HepG2 (cell line): ENCODE results near the gene KANSL1L. TPM values are rescaled to one million over a fixed set of nuclear protein-coding genes. Genes with fewer than 3 reads are reported as not detected.
A peak's percentile ranks its signal among the peaks of the same experiment; 100 is the strongest.

Experiments
- BORCS8-MEF2B ChIP-seq: sonication (generic); formaldehyde crosslinking; IDR thresholded peaks from 2 replicates; pipeline ENCODE4 v1.8.0; 2022; ENCODE audit warnings: mild to moderate bottlenecking, missing genetic modification reagents
- ELF4 ChIP-seq: sonication (generic); formaldehyde crosslinking; IDR thresholded peaks from 2 replicates; pipeline ENCODE4 v1.5.0; 2020; ENCODE audit warnings: missing genetic modification reagents, mild to moderate bottlenecking, moderate library complexity, borderline replicate concordance
- EP300 ChIP-seq, 3 experiments: sonication (generic) in 1 of 3; formaldehyde crosslinking in 1 of 3; IDR thresholded peaks; 2 replicates each; pipeline versions ENCODE4 v1.5.1 to v1.6.1; 2011 to 2020; ENCODE audit warnings: low read depth in 2 of 3, low read length in 2 of 3, borderline replicate concordance in 1 of 3, improper control_type of control experiment in 1 of 3, mild to moderate bottlenecking in 1 of 3, missing genetic modification reagents in 1 of 3, moderate library complexity in 1 of 3
- FOXM1 ChIP-seq: sonication (generic); formaldehyde crosslinking; IDR thresholded peaks from 2 replicates; pipeline ENCODE4 v1.5.0; 2020; ENCODE audit warnings: missing genetic modification reagents
- FOXP1 ChIP-seq, 2 experiments: fragments of 450-650 bp in 1 of 2; IDR thresholded peaks; 2 replicates each; pipeline ENCODE4 v1.6.1; 2017 to 2018; ENCODE audit warnings: antibody characterized with exemption in 1 of 2
- HOXA3 ChIP-seq: sonication (generic); formaldehyde crosslinking; IDR thresholded peaks from 2 replicates; pipeline ENCODE4 v1.5.0; 2020; ENCODE audit warnings: missing genetic modification reagents
- KMT2A ChIP-seq: sonication (generic); formaldehyde crosslinking; IDR thresholded peaks from 2 replicates; pipeline ENCODE4 v1.4.0; 2020; ENCODE audit warnings: missing genetic modification reagents
- NR2F2 ChIP-seq: IDR thresholded peaks from 2 replicates; pipeline ENCODE4 v1.6.1; 2012; ENCODE audit warnings: low read depth, inconsistent platforms, borderline replicate concordance
- RBAK ChIP-seq: sonication (generic); formaldehyde crosslinking; IDR thresholded peaks from 2 replicates; pipeline ENCODE4 v1.5.1; 2020; ENCODE audit warnings: mild to moderate bottlenecking, missing genetic modification reagents
- RFXANK ChIP-seq: IDR thresholded peaks from 2 replicates; pipeline ENCODE4 v1.6.1; 2016
- ZFP1 ChIP-seq: IDR thresholded peaks from 2 replicates; pipeline ENCODE4 v1.6.1; 2016
- ZNF224 ChIP-seq: sonication (generic); formaldehyde crosslinking; IDR thresholded peaks from 2 replicates; pipeline ENCODE4 v1.5.0; 2020; ENCODE audit warnings: mild to moderate bottlenecking, missing genetic modification reagents
- ZNF253 ChIP-seq: sonication (generic); formaldehyde crosslinking; IDR thresholded peaks from 2 replicates; pipeline ENCODE4 v1.8.0; 2022; ENCODE audit warnings: mild to moderate bottlenecking, missing genetic modification reagents, borderline replicate concordance
- polyA plus RNA-seq, 8 experiments: library from polyadenylated mRNA; depleted of rRNA in 3 of 8; stranded (reverse) in 7 of 8; unstranded in 1 of 8; fragments of >200 nt; fragmentation: Illumina TruSeq in 4 of 8; extraction: Trizol in 4 of 8; gene quantifications; 2 replicates each; pipeline versions ENCODE4 v1.2.1 to v1.2.3, GENCODE V29; 2011 to 2016; ENCODE audit warnings: low read depth in 4 of 8, missing spikeins in 1 of 8, mixed read lengths in 1 of 8; ENCODE audit not compliant: insufficient read depth in 1 of 8
- total RNA-seq, 5 experiments: library from RNA; depleted of rRNA; stranded (reverse); fragments of >200 nt; fragmentation: Illumina TruSeq; extraction: Trizol; gene quantifications; 2 replicates each; pipeline ENCODE4 v1.2.3, GENCODE V29; 2016; ENCODE audit warnings: low read depth in 1 of 5
- TF ChIP-seq, protein P1 (sequence below): sonication (generic); formaldehyde crosslinking; conservative IDR thresholded peaks from 2 replicates; pipeline ENCODE4 v1.8.0; 2022; ENCODE audit warnings: missing genetic modification reagents
- TF ChIP-seq, protein P2 (sequence below): sonication (generic); formaldehyde crosslinking; IDR thresholded peaks from 2 replicates; pipeline ENCODE4 v1.5.0; 2020; ENCODE audit warnings: mild to moderate bottlenecking, missing genetic modification reagents, borderline replicate concordance
- TF ChIP-seq, protein P3 (sequence below): sonication (generic); formaldehyde crosslinking; IDR thresholded peaks from 2 replicates; pipeline ENCODE4 v1.4.0; 2020; ENCODE audit warnings: missing genetic modification reagents

The KANSL1L gene
- total and polyA plus RNA-seq, 2 of the 13 experiments (the other 11 are each of a cell fraction or from before 2014, with no cell fraction given) = 5.4 to 10.3 TPM

DNA sequence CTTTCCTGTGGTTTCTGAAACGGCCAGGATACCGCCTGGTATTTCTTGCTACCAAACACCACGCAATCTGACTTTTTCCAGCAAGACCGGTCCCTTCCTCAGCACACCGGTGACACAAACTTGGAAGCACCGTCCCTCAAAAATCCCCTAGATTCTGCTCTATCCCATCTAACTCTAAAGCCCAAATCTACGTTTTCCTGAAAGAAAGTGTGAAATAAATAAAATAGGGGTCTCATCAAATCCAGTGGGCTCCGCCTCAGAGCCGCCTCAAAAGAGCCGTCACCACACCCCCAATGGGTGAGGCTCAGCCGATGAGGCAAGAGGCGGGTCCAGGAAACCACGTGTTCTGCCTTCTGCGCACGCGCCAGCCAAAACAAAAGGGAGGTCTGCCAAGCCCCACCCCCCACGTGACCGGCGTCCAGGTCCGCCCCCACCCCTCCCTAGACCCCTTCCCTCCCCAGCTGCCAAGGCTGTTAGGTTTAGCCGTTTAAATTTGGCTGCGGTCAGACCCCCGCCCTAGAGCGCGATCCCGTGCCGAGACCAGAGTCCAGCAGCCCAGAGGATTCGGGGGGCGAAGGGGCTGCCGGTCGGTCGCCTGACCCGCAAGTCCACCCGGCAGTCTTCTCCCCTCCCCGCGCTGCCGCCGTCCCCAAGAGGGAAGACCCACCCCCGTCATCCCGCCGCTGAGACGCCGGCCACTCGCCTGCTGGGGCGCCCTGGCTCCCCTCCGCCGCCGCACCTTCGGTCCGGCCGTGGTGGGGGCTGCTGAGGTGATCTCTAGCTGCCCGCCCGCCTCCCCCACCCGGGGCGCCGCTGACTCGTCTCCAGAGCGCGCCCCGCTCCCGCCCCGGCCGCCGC is 534 bp downstream of the KANSL1L start (continued):
- TF ChIP-seq, protein P1, sequence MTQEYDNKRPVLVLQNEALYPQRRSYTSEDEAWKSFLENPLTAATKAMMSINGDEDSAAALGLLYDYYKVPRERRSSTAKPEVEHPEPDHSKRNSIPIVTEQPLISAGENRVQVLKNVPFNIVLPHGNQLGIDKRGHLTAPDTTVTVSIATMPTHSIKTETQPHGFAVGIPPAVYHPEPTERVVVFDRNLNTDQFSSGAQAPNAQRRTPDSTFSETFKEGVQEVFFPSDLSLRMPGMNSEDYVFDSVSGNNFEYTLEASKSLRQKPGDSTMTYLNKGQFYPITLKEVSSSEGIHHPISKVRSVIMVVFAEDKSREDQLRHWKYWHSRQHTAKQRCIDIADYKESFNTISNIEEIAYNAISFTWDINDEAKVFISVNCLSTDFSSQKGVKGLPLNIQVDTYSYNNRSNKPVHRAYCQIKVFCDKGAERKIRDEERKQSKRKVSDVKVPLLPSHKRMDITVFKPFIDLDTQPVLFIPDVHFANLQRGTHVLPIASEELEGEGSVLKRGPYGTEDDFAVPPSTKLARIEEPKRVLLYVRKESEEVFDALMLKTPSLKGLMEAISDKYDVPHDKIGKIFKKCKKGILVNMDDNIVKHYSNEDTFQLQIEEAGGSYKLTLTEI (CRISPR knock-in tag) = no peak
- TF ChIP-seq ZFP1 (no peak; the same call in 1 of the 2 replicates), FOXP1 (IDR thresholded peaks at IDR 0.05) (no peak), FOXP1 (CRISPR knock-in tag; IDR thresholded peaks at IDR 0.05) (no peak; the same call in 1 of the 2 replicates), ZNF224 (CRISPR knock-in tag) (0 out of 2 replicates have a peak, but pooled peaks have one; percentile 75), FOXM1 (CRISPR knock-in tag) (no peak), NR2F2 (no peak), RBAK (CRISPR knock-in tag) (no peak), ELF4 (no peak), KMT2A (peak; percentile 89; the same call in 1 of the 2 replicates), RFXANK (CRISPR knock-in tag) (peak; percentile 59; the same call in 1 of the 2 replicates), BORCS8-MEF2B (CRISPR knock-in tag) (0 out of 2 replicates have a peak, but pooled peaks have one; percentile 65), ZNF253 (CRISPR knock-in tag) (no peak), HOXA3 (CRISPR knock-in tag) (0 out of 2 replicates have a peak, but pooled peaks have one; percentile 19), EP300 (IDR thresholded peaks at IDR 0.05; ENCODE audit: low read depth in 2 of 2, low read length in 2 of 2) (0 out of 4 replicates have a peak, but pooled peaks of 1 of the 2 experiments have one; percentile 22), EP300 (CRISPR knock-in tag; IDR thresholded peaks at IDR 0.05; ENCODE audit: borderline replicate concordance) (no peak; the same call in 1 of the 2 replicates)
- TF ChIP-seq, protein P2, sequence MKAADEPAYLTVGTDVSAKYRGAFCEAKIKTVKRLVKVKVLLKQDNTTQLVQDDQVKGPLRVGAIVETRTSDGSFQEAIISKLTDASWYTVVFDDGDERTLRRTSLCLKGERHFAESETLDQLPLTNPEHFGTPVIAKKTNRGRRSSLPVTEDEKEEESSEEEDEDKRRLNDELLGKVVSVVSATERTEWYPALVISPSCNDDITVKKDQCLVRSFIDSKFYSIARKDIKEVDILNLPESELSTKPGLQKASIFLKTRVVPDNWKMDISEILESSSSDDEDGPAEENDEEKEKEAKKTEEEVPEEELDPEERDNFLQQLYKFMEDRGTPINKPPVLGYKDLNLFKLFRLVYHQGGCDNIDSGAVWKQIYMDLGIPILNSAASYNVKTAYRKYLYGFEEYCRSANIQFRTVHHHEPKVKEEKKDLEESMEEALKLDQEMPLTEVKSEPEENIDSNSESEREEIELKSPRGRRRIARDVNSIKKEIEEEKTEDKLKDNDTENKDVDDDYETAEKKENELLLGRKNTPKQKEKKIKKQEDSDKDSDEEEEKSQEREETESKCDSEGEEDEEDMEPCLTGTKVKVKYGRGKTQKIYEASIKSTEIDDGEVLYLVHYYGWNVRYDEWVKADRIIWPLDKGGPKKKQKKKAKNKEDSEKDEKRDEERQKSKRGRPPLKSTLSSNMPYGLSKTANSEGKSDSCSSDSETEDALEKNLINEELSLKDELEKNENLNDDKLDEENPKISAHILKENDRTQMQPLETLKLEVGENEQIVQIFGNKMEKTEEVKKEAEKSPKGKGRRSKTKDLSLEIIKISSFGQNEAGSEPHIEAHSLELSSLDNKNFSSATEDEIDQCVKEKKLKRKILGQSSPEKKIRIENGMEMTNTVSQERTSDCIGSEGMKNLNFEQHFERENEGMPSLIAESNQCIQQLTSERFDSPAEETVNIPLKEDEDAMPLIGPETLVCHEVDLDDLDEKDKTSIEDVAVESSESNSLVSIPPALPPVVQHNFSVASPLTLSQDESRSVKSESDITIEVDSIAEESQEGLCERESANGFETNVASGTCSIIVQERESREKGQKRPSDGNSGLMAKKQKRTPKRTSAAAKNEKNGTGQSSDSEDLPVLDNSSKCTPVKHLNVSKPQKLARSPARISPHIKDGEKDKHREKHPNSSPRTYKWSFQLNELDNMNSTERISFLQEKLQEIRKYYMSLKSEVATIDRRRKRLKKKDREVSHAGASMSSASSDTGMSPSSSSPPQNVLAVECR = peak; percentile 71; the same call in 1 of the 2 replicates
- TF ChIP-seq, protein P3, sequence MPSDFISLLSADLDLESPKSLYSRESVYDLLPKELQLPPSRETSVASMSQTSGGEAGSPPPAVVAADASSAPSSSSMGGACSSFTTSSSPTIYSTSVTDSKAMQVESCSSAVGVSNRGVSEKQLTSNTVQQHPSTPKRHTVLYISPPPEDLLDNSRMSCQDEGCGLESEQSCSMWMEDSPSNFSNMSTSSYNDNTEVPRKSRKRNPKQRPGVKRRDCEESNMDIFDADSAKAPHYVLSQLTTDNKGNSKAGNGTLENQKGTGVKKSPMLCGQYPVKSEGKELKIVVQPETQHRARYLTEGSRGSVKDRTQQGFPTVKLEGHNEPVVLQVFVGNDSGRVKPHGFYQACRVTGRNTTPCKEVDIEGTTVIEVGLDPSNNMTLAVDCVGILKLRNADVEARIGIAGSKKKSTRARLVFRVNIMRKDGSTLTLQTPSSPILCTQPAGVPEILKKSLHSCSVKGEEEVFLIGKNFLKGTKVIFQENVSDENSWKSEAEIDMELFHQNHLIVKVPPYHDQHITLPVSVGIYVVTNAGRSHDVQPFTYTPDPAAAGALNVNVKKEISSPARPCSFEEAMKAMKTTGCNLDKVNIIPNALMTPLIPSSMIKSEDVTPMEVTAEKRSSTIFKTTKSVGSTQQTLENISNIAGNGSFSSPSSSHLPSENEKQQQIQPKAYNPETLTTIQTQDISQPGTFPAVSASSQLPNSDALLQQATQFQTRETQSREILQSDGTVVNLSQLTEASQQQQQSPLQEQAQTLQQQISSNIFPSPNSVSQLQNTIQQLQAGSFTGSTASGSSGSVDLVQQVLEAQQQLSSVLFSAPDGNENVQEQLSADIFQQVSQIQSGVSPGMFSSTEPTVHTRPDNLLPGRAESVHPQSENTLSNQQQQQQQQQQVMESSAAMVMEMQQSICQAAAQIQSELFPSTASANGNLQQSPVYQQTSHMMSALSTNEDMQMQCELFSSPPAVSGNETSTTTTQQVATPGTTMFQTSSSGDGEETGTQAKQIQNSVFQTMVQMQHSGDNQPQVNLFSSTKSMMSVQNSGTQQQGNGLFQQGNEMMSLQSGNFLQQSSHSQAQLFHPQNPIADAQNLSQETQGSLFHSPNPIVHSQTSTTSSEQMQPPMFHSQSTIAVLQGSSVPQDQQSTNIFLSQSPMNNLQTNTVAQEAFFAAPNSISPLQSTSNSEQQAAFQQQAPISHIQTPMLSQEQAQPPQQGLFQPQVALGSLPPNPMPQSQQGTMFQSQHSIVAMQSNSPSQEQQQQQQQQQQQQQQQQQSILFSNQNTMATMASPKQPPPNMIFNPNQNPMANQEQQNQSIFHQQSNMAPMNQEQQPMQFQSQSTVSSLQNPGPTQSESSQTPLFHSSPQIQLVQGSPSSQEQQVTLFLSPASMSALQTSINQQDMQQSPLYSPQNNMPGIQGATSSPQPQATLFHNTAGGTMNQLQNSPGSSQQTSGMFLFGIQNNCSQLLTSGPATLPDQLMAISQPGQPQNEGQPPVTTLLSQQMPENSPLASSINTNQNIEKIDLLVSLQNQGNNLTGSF (CRISPR knock-in tag) = no peak; the same call in 1 of the 2 replicates
